K562 (cell line): ENCODE data around the gene AMELY. TPM values are rescaled to one million over a fixed set of nuclear protein-coding genes. Genes with fewer than 3 reads are reported as not detected.

Experiments
- ATAC-seq: fragments of 200-7000 bp; cut with Tn5 transposase; 3 replicates; pipeline ENCODE4 v1.9.1; 2020; ENCODE audit warnings: moderate library complexity
- Bru-seq: library from RNA; stranded (reverse); fragments of 400-500 nt; gene quantifications from one replicate; lab custom pipeline; 2021; lab: Mats Ljungman, UMichigan
- BruChase-seq, 2 experiments: library from RNA; stranded (reverse); fragments of 400-500 nt; gene quantifications; one replicate each; lab custom pipeline; 2021; lab: Mats Ljungman, UMichigan
- BruUV-seq: library from RNA; stranded (reverse); fragments of 400-500 nt; replicated peaks from 2 replicates; lab custom pipeline; 2021; lab: Mats Ljungman, UMichigan
- CTCF ChIA-PET: fragments of 300-600 bp; formaldehyde crosslinking; extraction: SDS; loops from one replicate; lab custom pipeline; 2021; ENCODE audit warnings: low intra/inter-chr PET ratio; lab: Yijun Ruan, JAX
- POLR2A ChIA-PET: fragments of 300-600, 350-650 bp; sonication (Branson Sonifier 250); formaldehyde crosslinking; extraction: SDS; loops from one replicate; lab custom pipeline; 2021; ENCODE audit warnings: antibody characterized with exemption, inconsistent platforms; lab: Yijun Ruan, JAX
- DNase-seq, 4 experiments: peaks; one replicate each; pipeline versions ENCODE4 v3.0.0 to v3.0.0-alpha.2; 2011 to 2018; ENCODE audit warnings: low spot score in 3 of 4, mixed read lengths in 3 of 4; ENCODE audit errors: extremely low read depth in 1 of 4
- FAIRE-seq: peaks from 2 replicates; lab custom pipeline; 2011; peaks lifted over from hg19 to GRCh38; lab: Jason Lieb, UNC
- H2AFZ ChIP-seq: 2 replicates; pipeline ENCODE4 v1.6.0; 2011; ENCODE audit warnings: low read depth, low read length, control low read depth, inconsistent platforms
- H3K27ac ChIP-seq: fragments of 200-600 bp; 3 replicates; pipeline ENCODE4 v1.8.0; 2011; ENCODE audit warnings: low read depth, mild to moderate bottlenecking, control low read depth, inconsistent platforms, low read length, moderate library complexity, mixed read lengths; ENCODE audit errors: extremely low read depth
- H3K27me3 ChIP-seq, 2 experiments: fragments of 300-600 bp in 1 of 2; 2 replicates in 1 of 2; 3 replicates in 1 of 2; pipeline versions ENCODE4 v1.6.0 to v1.8.0; 2011; ENCODE audit warnings: inconsistent platforms in 2 of 2, low read length in 2 of 2, mild to moderate bottlenecking in 1 of 2, mixed read lengths in 1 of 2, moderate library complexity in 1 of 2; ENCODE audit not compliant: control insufficient read depth in 2 of 2, insufficient read depth in 2 of 2
- H3K36me3 ChIP-seq: fragments of 300-600 bp; 3 replicates; pipeline ENCODE4 v1.8.0; 2011; ENCODE audit warnings: mild to moderate bottlenecking, low read length, inconsistent platforms; ENCODE audit not compliant: control insufficient read depth, insufficient read depth
- H3K4me1 ChIP-seq, 2 experiments: fragments of 200-600 bp in 1 of 2; replicated peaks in 1 of 2; 2 replicates in 1 of 2; 3 replicates in 1 of 2; pipeline versions ENCODE4 v1.5.1 to v1.8.0; 2011; ENCODE audit warnings: inconsistent platforms in 2 of 2, low read length in 2 of 2, mild to moderate bottlenecking in 1 of 2, mixed read lengths in 1 of 2, moderate library complexity in 1 of 2; ENCODE audit not compliant: control insufficient read depth in 2 of 2, insufficient read depth in 2 of 2
- H3K4me2 ChIP-seq: 2 replicates; pipeline ENCODE4 v1.6.1; 2011; ENCODE audit warnings: low read length, control low read depth, inconsistent platforms, mixed read lengths; ENCODE audit not compliant: insufficient read depth
- H3K4me3 ChIP-seq: fragments of 200-600 bp; sonication (generic), shearing (Covaris generic); 2 replicates; pipeline ENCODE4 v1.5.1; 2016; ENCODE audit warnings: control low read depth, inconsistent platforms
- H3K79me2 ChIP-seq: fragments of 200-600 bp; 3 replicates; pipeline ENCODE4 v1.8.0; 2011; ENCODE audit warnings: low read length, inconsistent platforms; ENCODE audit not compliant: control insufficient read depth, insufficient read depth
- H3K9ac ChIP-seq, 2 experiments: 2 replicates each; pipeline versions ENCODE4 v1.6.0 to v1.6.1; 2011; ENCODE audit warnings: low read depth in 2 of 2, low read length in 2 of 2, control low read depth in 1 of 2, inconsistent platforms in 1 of 2, mild to moderate bottlenecking in 1 of 2, mixed read lengths in 1 of 2; ENCODE audit not compliant: insufficient read depth in 1 of 2
- H3K9me1 ChIP-seq: one replicate; pipeline ENCODE4 v1.6.0; 2011; ENCODE audit warnings: inconsistent platforms, mild to moderate bottlenecking, low read length, moderate library complexity; ENCODE audit not compliant: control insufficient read depth, insufficient read depth
- H3K9me3 ChIP-seq: replicated peaks from 2 replicates; pipeline ENCODE4 v1.5.1; 2011; ENCODE audit warnings: low read depth, low read length, inconsistent platforms; ENCODE audit not compliant: control insufficient read depth, insufficient read depth
- H4K20me1 ChIP-seq: replicated peaks from 2 replicates; pipeline ENCODE4 v1.6.1; 2011; ENCODE audit warnings: low read length, inconsistent platforms, mixed read lengths; ENCODE audit not compliant: control insufficient read depth, insufficient read depth
- CC2D1A ChIP-seq: fragments of 450-650 bp; IDR thresholded peaks from 2 replicates; pipeline ENCODE4 v1.6.1; 2017; ENCODE audit warnings: mild to moderate bottlenecking
- ZBTB12 ChIP-seq: fragments of 250-450 bp; sonication (Bioruptor Pico); IDR thresholded peaks from 2 replicates; pipeline ENCODE4 v1.4.0; 2020
- WGBS: fragments of 100-300 bp; shearing (Covaris generic); methylation state at CpG from one replicate; pipeline ENCODE4 v1.1.6; 2016; ENCODE audit warnings: low coverage, mixed read lengths; ENCODE audit not compliant: insufficient coverage; ENCODE audit errors: missing lambda C conversion rate; 5-methylcytosine and 5-hydroxymethylcytosine counted together
- in situ Hi-C: fragments of 300-500 bp; cut with MboI; formaldehyde crosslinking; loops from 4 replicates; pipeline ENCODE4 v1.15.0; 2018; ENCODE audit warnings: inconsistent platforms, mixed read lengths
- intact Hi-C: fragments of 100-400 bp; cut with micrococcal nuclease; formaldehyde crosslinking; loops from 2 replicates; pipeline ENCODE4 v1.14.2; 2022
- long read RNA-seq, 3 experiments: library from polyadenylated mRNA in 2 of 3; library from RNA in 1 of 3; unstranded in 2 of 3; stranded (forward) in 1 of 3; transcript quantifications; one replicate each; pipeline ENCODE4 v2.0.0, GENCODE V29; 2019 to 2022
- polyA minus RNA-seq, 3 experiments: library from RNA; depleted of rRNA, polyadenylated mRNA; stranded (reverse); fragments of >200 nt; gene quantifications; 2 replicates each; pipeline ENCODE4 v1.2.3, GENCODE V29; 2011
- polyA plus RNA-seq, 8 experiments: library from polyadenylated mRNA; depleted of rRNA in 4 of 8; stranded (reverse) in 5 of 8; unstranded in 3 of 8; fragments of >200 nt; fragmentation: Nextera tagmentation in 2 of 8; fragmentation: Illumina TruSeq in 1 of 8; extraction: Ambion mirVana in 2 of 8; extraction: Trizol in 1 of 8; gene quantifications; 2 replicates each; pipeline versions ENCODE4 v1.2.1 to v1.2.3, GENCODE V29; 2011 to 2014; ENCODE audit warnings: inconsistent platforms in 1 of 8, missing spikeins in 1 of 8
- total RNA-seq, 7 experiments: library from RNA; depleted of rRNA in 6 of 7; stranded (reverse); fragments of >200 nt in 6 of 7; fragmentation: Illumina TruSeq in 2 of 7; extraction: Trizol in 2 of 7; gene quantifications; 2 replicates each; pipeline versions ENCODE4 v1.2.1 to v1.2.3, GENCODE V29; 2011 to 2021; ENCODE audit warnings: low replicate concordance in 1 of 7
- TF ChIP-seq, protein P1 (sequence below): fragments of 200-800 bp; sonication (Bioruptor generic); IDR thresholded peaks from 2 replicates; pipeline ENCODE4 v1.6.1; 2017; ENCODE audit warnings: missing genetic modification characterization, missing compliant biosample characterization

AMELY gene, protein sequence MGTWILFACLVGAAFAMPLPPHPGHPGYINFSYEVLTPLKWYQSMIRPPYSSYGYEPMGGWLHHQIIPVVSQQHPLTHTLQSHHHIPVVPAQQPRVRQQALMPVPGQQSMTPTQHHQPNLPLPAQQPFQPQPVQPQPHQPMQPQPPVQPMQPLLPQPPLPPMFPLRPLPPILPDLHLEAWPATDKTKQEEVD
- not detected in 2 replicates for total RNA-seq (2011; cell fraction: chromatin; rRNA removed; ENCODE audit: low replicate concordance)
- not detected in 2 replicates for total RNA-seq (2011; cell fraction: nucleolus; rRNA removed)
- total RNA-seq (2011; cell fraction: nucleoplasm; rRNA removed), result not detected in 2 replicates
- total RNA-seq (2014; rRNA removed) (not detected in 2 replicates), total RNA-seq (2014; rRNA removed; fragmentation: Illumina TruSeq; extraction: Trizol) (not detected in 2 replicates), total RNA-seq (2015; rRNA removed; fragmentation: Illumina TruSeq; extraction: Trizol) (not detected in 2 replicates), total RNA-seq (2021) (not detected in 2 replicates), polyA plus RNA-seq (2011; rRNA removed) (not detected in 2 replicates), polyA plus RNA-seq (2014; fragmentation: Illumina TruSeq; extraction: Trizol) (not detected in 2 replicates), polyA plus RNA-seq (2014; fragmentation: Nextera tagmentation; extraction: Ambion mirVana) (not detected), polyA plus RNA-seq (2014; rRNA removed) (not detected in 2 replicates), polyA minus RNA-seq (2011; rRNA and poly(A)+ RNA removed) (not detected in 2 replicates), Bru-seq, nascent RNA (not detected), BruChase-seq, experiment 1, labeled RNA remaining after a 2-hour chase (not detected), BruChase-seq, experiment 2, labeled RNA remaining after a 6-hour chase (not detected)
- not detected in 2 replicates for polyA plus RNA-seq (2011; cell fraction: cytosol; rRNA removed)
- not detected in 2 replicates for polyA plus RNA-seq (2011; cell fraction: nucleus; rRNA removed)
- polyA plus RNA-seq (2012), result not detected in 2 replicates
- polyA minus RNA-seq (2011; cell fraction: cytosol; rRNA and poly(A)+ RNA removed), result not detected in 2 replicates
- not detected in 2 replicates for polyA minus RNA-seq (2011; cell fraction: nucleus; rRNA and poly(A)+ RNA removed)
- long read RNA-seq, experiment 1, result 0 reads
- long read RNA-seq, experiment 2, result 0 reads
- long read RNA-seq, experiment 3, result 0 reads

DNA sequence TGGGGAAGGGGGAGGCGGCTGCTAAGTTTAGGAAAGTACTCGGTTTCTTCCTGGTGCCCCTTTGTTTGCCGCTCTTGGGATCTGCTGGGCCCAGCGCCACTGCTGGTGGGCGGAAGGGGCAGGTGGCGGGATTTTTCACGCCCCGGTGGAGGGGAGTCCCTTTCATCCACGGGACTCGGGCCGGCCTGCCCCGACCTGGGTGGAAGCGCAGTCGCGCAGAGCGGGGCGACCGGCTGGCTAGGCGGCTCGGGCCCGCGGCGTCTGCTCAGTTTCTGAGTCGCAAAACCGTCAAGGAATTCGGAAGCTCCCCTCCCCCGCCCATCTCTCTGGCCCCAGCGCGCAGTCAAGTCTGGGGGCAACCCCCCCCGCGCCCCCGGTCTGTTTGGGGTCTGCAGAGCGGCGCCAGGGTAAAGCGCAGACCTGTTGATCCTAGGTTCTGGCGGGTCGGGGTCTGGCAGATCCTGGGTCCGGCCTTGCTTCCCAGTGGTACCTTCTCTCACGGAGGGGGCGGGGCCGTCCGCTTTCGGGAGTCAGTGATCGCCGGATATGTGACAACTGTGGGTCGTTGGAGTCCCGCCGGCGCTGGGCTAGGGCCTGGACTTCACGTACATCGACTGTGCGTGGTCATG, at the start of gene AMELY:
Gene AMELY, minus strand, starts transcription at position 500 of the 629 bp plus-strand sequence. CDS start 39,144 bp downstream, outside the sequence.
- no peaks in the 10 kb centered on the region for H4K20me1 ChIP-seq
- H3K36me3 ChIP-seq, result no peaks in the 10 kb centered on the region
- no peak within 1 kb of the TSS for H3K4me2 ChIP-seq
- H3K27me3 ChIP-seq, result no peaks in the 10 kb centered on the region
- no peak within 1 kb of the TSS for H3K4me3 ChIP-seq
- BruUV-seq, result no TSS peak
- FAIRE-seq (no peak), ATAC-seq (no peak), DNase-seq (no peak)
- in situ Hi-C loops (no loop called here), intact Hi-C loops (no loop called here)
- no peaks in the 10 kb centered on the region for H3K9me1 ChIP-seq
- no peaks in the 10 kb centered on the region for H3K9me3 ChIP-seq
- no peaks in the 10 kb centered on the region for H3K79me2 ChIP-seq
- no CpG with 5 or more reads among the region's 52 CpGs for WGBS
- POLR2A ChIA-PET, result no interaction called here
- no peaks in the 10 kb centered on the region for H3K4me1 ChIP-seq
- CTCF ChIA-PET, result no interaction called here
- H2AFZ ChIP-seq, result no peak within 1 kb of the TSS
- H3K27ac ChIP-seq, result no peak within 1 kb of the TSS
- H3K9ac ChIP-seq, result no peak within 1 kb of the TSS
- no peak for TF ChIP-seq ZBTB12 (CRISPR knock-in tag)
- no peak for TF ChIP-seq CC2D1A
- TF ChIP-seq, protein P1, sequence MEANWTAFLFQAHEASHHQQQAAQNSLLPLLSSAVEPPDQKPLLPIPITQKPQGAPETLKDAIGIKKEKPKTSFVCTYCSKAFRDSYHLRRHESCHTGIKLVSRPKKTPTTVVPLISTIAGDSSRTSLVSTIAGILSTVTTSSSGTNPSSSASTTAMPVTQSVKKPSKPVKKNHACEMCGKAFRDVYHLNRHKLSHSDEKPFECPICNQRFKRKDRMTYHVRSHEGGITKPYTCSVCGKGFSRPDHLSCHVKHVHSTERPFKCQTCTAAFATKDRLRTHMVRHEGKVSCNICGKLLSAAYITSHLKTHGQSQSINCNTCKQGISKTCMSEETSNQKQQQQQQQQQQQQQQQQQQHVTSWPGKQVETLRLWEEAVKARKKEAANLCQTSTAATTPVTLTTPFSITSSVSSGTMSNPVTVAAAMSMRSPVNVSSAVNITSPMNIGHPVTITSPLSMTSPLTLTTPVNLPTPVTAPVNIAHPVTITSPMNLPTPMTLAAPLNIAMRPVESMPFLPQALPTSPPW (CRISPR knock-in tag), result no peak
